IMR-90 (cell line): ENCODE data around the gene AGAP1.

Experiments used
- SMC3 ChIP-seq: fragments of 150-350 bp; IDR thresholded peaks from 2 replicates; pipeline ENCODE4 v1.6.1; 2016; ENCODE audit warnings: low read depth, mild to moderate bottlenecking, antibody characterized with exemption, low read length, moderate library complexity
- TF ChIP-seq, protein P1 (sequence below): conservative IDR thresholded peaks from 2 replicates; pipeline ENCODE4 v1.5.1; 2012; ENCODE audit warnings: mild to moderate bottlenecking, low read depth, low read length, improper control_type of control experiment

GRCh38 chr2:235908826-235909225 is 415.0 kb downstream of the AGAP1 start:
- TF ChIP-seq, protein P1, sequence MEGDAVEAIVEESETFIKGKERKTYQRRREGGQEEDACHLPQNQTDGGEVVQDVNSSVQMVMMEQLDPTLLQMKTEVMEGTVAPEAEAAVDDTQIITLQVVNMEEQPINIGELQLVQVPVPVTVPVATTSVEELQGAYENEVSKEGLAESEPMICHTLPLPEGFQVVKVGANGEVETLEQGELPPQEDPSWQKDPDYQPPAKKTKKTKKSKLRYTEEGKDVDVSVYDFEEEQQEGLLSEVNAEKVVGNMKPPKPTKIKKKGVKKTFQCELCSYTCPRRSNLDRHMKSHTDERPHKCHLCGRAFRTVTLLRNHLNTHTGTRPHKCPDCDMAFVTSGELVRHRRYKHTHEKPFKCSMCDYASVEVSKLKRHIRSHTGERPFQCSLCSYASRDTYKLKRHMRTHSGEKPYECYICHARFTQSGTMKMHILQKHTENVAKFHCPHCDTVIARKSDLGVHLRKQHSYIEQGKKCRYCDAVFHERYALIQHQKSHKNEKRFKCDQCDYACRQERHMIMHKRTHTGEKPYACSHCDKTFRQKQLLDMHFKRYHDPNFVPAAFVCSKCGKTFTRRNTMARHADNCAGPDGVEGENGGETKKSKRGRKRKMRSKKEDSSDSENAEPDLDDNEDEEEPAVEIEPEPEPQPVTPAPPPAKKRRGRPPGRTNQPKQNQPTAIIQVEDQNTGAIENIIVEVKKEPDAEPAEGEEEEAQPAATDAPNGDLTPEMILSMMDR, result no peak
- no peak for TF ChIP-seq SMC3
